ENCODE measurements around the gene MPP2. TPM values are rescaled to one million over a fixed set of nuclear protein-coding genes. Genes with fewer than 3 reads are reported as not detected.

MPP2 gene
- total and polyA plus RNA-seq, 2 of the 13 experiments (the other 11 are each of a cell fraction or from before 2014, with no cell fraction given) = 0.20 to 1.7 TPM

- no peaks in the 10 kb centered on the region; a peak in 1 of 5 replicates for H3K36me3 ChIP-seq (replicated peaks in 1 of 2; ENCODE audit: control insufficient read depth in 1 of 2, insufficient read depth in 2 of 2, low read length in 2 of 2)
- in situ Hi-C loops (cut with HindIII; ENCODE audit: extremely low pct_ligation_motif_present, low pct_unique_long_range_greater_than_20kb) (no loop called here), intact Hi-C loops (cut with micrococcal nuclease; ENCODE audit: unreplicated experiment) (no loop called here)
- no peak for TF ChIP-seq ZSCAN21 (CRISPR knock-in tag; IDR thresholded peaks at IDR 0.05; ENCODE audit: borderline replicate concordance)
- no peak for TF ChIP-seq ZNF280D (CRISPR knock-in tag; IDR thresholded peaks at IDR 0.05)
- no peak for TF ChIP-seq AGO2 (optimal IDR thresholded peaks at IDR 0.05; ENCODE audit: low read depth, low read length)
- no peak for TF ChIP-seq MAFF (IDR thresholded peaks at IDR 0.05; ENCODE audit: low read depth, low read length)
- TF ChIP-seq BCL6 (CRISPR knock-in tag; IDR thresholded peaks at IDR 0.05) = no peak
- TF ChIP-seq ZNF609 (CRISPR knock-in tag; IDR thresholded peaks at IDR 0.05; ENCODE audit: borderline replicate concordance) = no peak
- TF ChIP-seq MXI1 (IDR thresholded peaks at IDR 0.05; ENCODE audit: borderline replicate concordance, low read depth, low read length) = no peak
- no peak for TF ChIP-seq ZNF484 (CRISPR knock-in tag; IDR thresholded peaks at IDR 0.05; ENCODE audit: borderline replicate concordance, low read depth)
- TF ChIP-seq ZNF83 (CRISPR knock-in tag; IDR thresholded peaks at IDR 0.05; ENCODE audit: borderline replicate concordance) = no peak
- TF ChIP-seq NR2C2 (CRISPR knock-in tag; IDR thresholded peaks at IDR 0.05; ENCODE audit: borderline replicate concordance) = no peak
- no peak for TF ChIP-seq E2F5 (CRISPR knock-in tag; conservative IDR thresholded peaks at IDR 0.05)
- no peak for TF ChIP-seq ZSCAN22 (CRISPR knock-in tag; IDR thresholded peaks at IDR 0.05)
- no peak for TF ChIP-seq ZNF672 (CRISPR knock-in tag; IDR thresholded peaks at IDR 0.05)
- no peak for TF ChIP-seq JUND (CRISPR knock-in tag; IDR thresholded peaks at IDR 0.05)
- no peak for FAIRE-seq
- no peak overlapping the region for H3K27ac ChIP-seq (ENCODE audit: extremely low read length, insufficient read depth, low read length)
- no TSS peak for BruUV-seq (replicated peaks)
- WGBS (ENCODE audit: low lambda C conversion rate) = 93% methylated on average over 7 of the region's 7 CpGs
- ChIA-PET CTCF (ENCODE audit: low intra/inter-chr PET ratio, low total read pairs) (no interaction called here), POLR2A (no interaction called here)
- no peaks in the 10 kb centered on the region for H3K4me1 ChIP-seq (ENCODE audit: insufficient read depth, low read length)
- H2AFZ ChIP-seq (ENCODE audit: low read length) = no peak overlapping the region
- H3K4me3 ChIP-seq (replicated peaks in 1 of 3; ENCODE audit: insufficient read depth in 1 of 3, low read depth in 2 of 3, low read length in 3 of 3) = no peak overlapping the region
- no peaks in the 10 kb centered on the region for H3K79me2 ChIP-seq (ENCODE audit: insufficient read depth, low read length)
- no peak for ATAC-seq
- no peaks in the 10 kb centered on the region for H4K20me1 ChIP-seq (ENCODE audit: insufficient read depth, low read length)
- no peaks in the 10 kb centered on the region for H3K9me3 ChIP-seq (ENCODE audit: low read length)
- 0 out of 5 replicates have a peak, but pooled peaks cover 0 to 5% of the 10 kb centered on the region in 2 experiments for H3K27me3 ChIP-seq (ENCODE audit: control insufficient read depth in 1 of 2, insufficient read depth in 2 of 2, low read length in 2 of 2)
- H3K4me2 ChIP-seq (ENCODE audit: low read depth, low read length) = no peak overlapping the region
- DNase-seq (ENCODE audit: low spot score) = no peak
- H3K9ac ChIP-seq (ENCODE audit: insufficient read depth, low read depth, low read length) = no peak overlapping the region
Observed at GRCh38 chr17:43826206-43826605, 81.1 kb downstream of the MPP2 start.

Measured in HepG2 (cell line).